Measurements from ENCODE around the gene MLLT11. TPM values are rescaled to one million over a fixed set of nuclear protein-coding genes. Genes with fewer than 3 reads are reported as not detected.

Gene MLLT11
- total RNA-seq, 2 donors from 2014 or later, result 4.5 to 8.5 TPM

Other genes with a start within 250 kb of the MLLT11 start
- 10 to 100 TPM; 38.5 to 40.0 TPM for gene ARNT, start 183.8 kb upstream of the MLLT11 start, total RNA-seq
- gene CTXND2, start 173.3 kb upstream of the MLLT11 start, total RNA-seq, result not detected
- gene SETDB1, start 134.0 kb upstream of the MLLT11 start, total RNA-seq, result 10 to 100 TPM; 57.8 to 73.6 TPM
- 100 to 1,000 TPM; 170 to 211 TPM for gene CERS2, start 85.6 kb upstream of the MLLT11 start, total RNA-seq
- not detected for gene ANXA9, start 78.1 kb upstream of the MLLT11 start, total RNA-seq
- gene MINDY1, start 53.5 kb upstream of the MLLT11 start, total RNA-seq, result 10 to 100 TPM; 17.1 to 39.0 TPM
- gene PRUNE1, start 51.9 kb upstream of the MLLT11 start, total RNA-seq, result 10 to 100 TPM; 12.7 to 13.1 TPM
- 1 to 10 TPM; 1.4 to 3.8 TPM for gene BNIPL, start 23.8 kb upstream of the MLLT11 start, total RNA-seq
- gene C1orf56, start 12.6 kb upstream of the MLLT11 start, total RNA-seq, result 1 to 10 TPM in 1 of 2 donors, under 1 TPM in 1; 0.95 to 1.1 TPM
- gene CDC42SE1, start 775 bp upstream of the MLLT11 start, total RNA-seq, result 100 to 1,000 TPM; 213 to 481 TPM
- 10 to 100 TPM; 22.2 to 23.8 TPM for gene GABPB2, start 10.4 kb downstream of the MLLT11 start, total RNA-seq
- 1 to 10 TPM in 1 of 2 donors, under 1 TPM in 1; 0.90 to 2.9 TPM for gene SEMA6C, start 86.2 kb downstream of the MLLT11 start, total RNA-seq
- gene TNFAIP8L2, start 96.3 kb downstream of the MLLT11 start, total RNA-seq, result 10 to 100 TPM; 10.2 to 16.8 TPM
- 1 to 10 TPM; 5.0 to 6.3 TPM for gene LYSMD1, start 105.5 kb downstream of the MLLT11 start, total RNA-seq
- gene SCNM1, start 105.7 kb downstream of the MLLT11 start, total RNA-seq, result 10 to 100 TPM; 55.2 to 63.2 TPM
- 1 to 10 TPM; 1.2 to 5.3 TPM for gene TMOD4, start 115.6 kb downstream of the MLLT11 start, total RNA-seq
- 10 to 100 TPM; 33.1 to 74.4 TPM for gene VPS72, start 129.8 kb downstream of the MLLT11 start, total RNA-seq
- gene PIP5K1A, start 138.2 kb downstream of the MLLT11 start, total RNA-seq, result 100 to 1,000 TPM in 1 of 2 donors, 10 to 100 TPM in 1; 93.8 to 116 TPM
- 100 to 1,000 TPM; 193 to 235 TPM for gene PSMD4, start 194.3 kb downstream of the MLLT11 start, total RNA-seq
- 10 to 100 TPM; 29.1 to 31.2 TPM for gene ZNF687, start 221.9 kb downstream of the MLLT11 start, total RNA-seq